GM12892 (cell line): ENCODE measurements around the gene LRRC53.

Experiments
- POLR2A ChIP-seq: IDR thresholded peaks from 2 replicates; pipeline ENCODE4 v1.6.1; 2011; ENCODE audit warnings: low read depth, low read length, control low read depth
- POLR2AphosphoS5 ChIP-seq: IDR thresholded peaks from 2 replicates; pipeline ENCODE4 v1.6.1; 2011; ENCODE audit warnings: low read depth, low read length, control low read depth
- TAF1 ChIP-seq: IDR thresholded peaks from 2 replicates; pipeline ENCODE4 v1.6.1; 2011; ENCODE audit warnings: low read depth, mild to moderate bottlenecking, control low read depth, low read length, borderline replicate concordance

- TF ChIP-seq POLR2A: no peak
- no peak for TF ChIP-seq TAF1
- no peak for TF ChIP-seq POLR2AphosphoS5
Measured at GRCh38 chr1:74429580-74429979, 82.8 kb downstream of the LRRC53 start.
